Measurements from ENCODE around the gene KRTAP10-2.
"Not testable (repeated sequence)": the region's sequence is repeated elsewhere in the genome, so short reads cannot be mapped to it uniquely, and the experiment has no call there.

KRTAP10-2 gene

GRCh38 chr21:44583089-44583799 lies 31.9 kb upstream of the KRTAP10-2 start:
- DNase-seq (ENCODE audit: low read depth in 1 of 2, low spot score in 1 of 2), result no peak

- DNase-seq (ENCODE audit: low read depth in 1 of 2, low spot score in 1 of 2), result no peak
Observed at GRCh38 chr21:44582055-44582454, 30.8 kb upstream of the KRTAP10-2 start.

- DNase-seq (ENCODE audit: low read depth in 1 of 2, low spot score in 1 of 2), result no peak
Observed at GRCh38 chr21:44581158-44581557, 29.9 kb upstream of the KRTAP10-2 start.

- not testable (repeated sequence) for DNase-seq (ENCODE audit: low read depth in 1 of 2, low spot score in 1 of 2)
Observed at GRCh38 chr21:44580231-44580821, 29.0 kb upstream of the KRTAP10-2 start, which contains the start of gene KRTAP10-5. KRTAP10-5 (minus strand) TSS chr21:44580604; CDS start chr21:44580578, 26 bp downstream.

GRCh38 chr21:44579833-44580144 lies 28.5 kb upstream of the KRTAP10-2 start:
- DNase-seq (ENCODE audit: low read depth in 1 of 2, low spot score in 1 of 2), result no peak

GRCh38 chr21:44579056-44579832 lies 27.9 kb upstream of the KRTAP10-2 start:
- no peak for DNase-seq (ENCODE audit: low read depth in 1 of 2, low spot score in 1 of 2)

- DNase-seq (ENCODE audit: low read depth in 1 of 2, low spot score in 1 of 2), result no peak
Observed at GRCh38 chr21:44578371-44579055, 27.2 kb upstream of the KRTAP10-2 start.

GRCh38 chr21:44576025-44576420 lies 24.7 kb upstream of the KRTAP10-2 start:
- no peak for DNase-seq (ENCODE audit: low read depth in 1 of 2, low spot score in 1 of 2)

- no peak for DNase-seq (ENCODE audit: low read depth in 1 of 2, low spot score in 1 of 2)
Observed at GRCh38 chr21:44575307-44576024, 24.2 kb upstream of the KRTAP10-2 start.

- no peak for DNase-seq (ENCODE audit: low read depth in 1 of 2, low spot score in 1 of 2)
Observed at GRCh38 chr21:44574457-44575306, 23.4 kb upstream of the KRTAP10-2 start.

GRCh38 chr21:44573630-44574456 lies 22.5 kb upstream of the KRTAP10-2 start, which contains the start of gene KRTAP10-4:
KRTAP10-4 (plus strand) TSS chr21:44573729; CDS start chr21:44573759, 30 bp downstream.
- not testable (repeated sequence) for DNase-seq (ENCODE audit: low read depth in 1 of 2, low spot score in 1 of 2)

GRCh38 chr21:44572959-44573583 lies 21.8 kb upstream of the KRTAP10-2 start:
- no peak for DNase-seq (ENCODE audit: low read depth in 1 of 2, low spot score in 1 of 2)

GRCh38 chr21:44571844-44572782 lies 20.8 kb upstream of the KRTAP10-2 start:
- DNase-seq (ENCODE audit: low read depth in 1 of 2, low spot score in 1 of 2), result no peak

- DNase-seq (ENCODE audit: low read depth in 1 of 2, low spot score in 1 of 2), result no peak
Observed at GRCh38 chr21:44571296-44571695, 20.0 kb upstream of the KRTAP10-2 start.

- DNase-seq (ENCODE audit: low read depth in 1 of 2, low spot score in 1 of 2), result no peak
Observed at GRCh38 chr21:44569861-44570517, 18.7 kb upstream of the KRTAP10-2 start.

- no peak for DNase-seq (ENCODE audit: low read depth in 1 of 2, low spot score in 1 of 2)
Observed at GRCh38 chr21:44568667-44569556, 17.6 kb upstream of the KRTAP10-2 start.

Measured in stimulated activated CD4-positive, alpha-beta T cell treated with anti-CD3 and anti-CD28 coated beads, Interleukin-15, amount 100 ng/mL, for 1 hour (primary cell).